Uterus (tissue), 2 donors: ENCODE measurements around the gene MANF.

Experiments
- CTCF ChIP-seq, 4 experiments: fragments of 200-600 bp in 2 of 4; fragments of 450-650 bp in 2 of 4; sonication (generic) in 2 of 4; IDR thresholded peaks; one replicate each; pipeline ENCODE4 v1.5.1; 2016 to 2019; ENCODE audit warnings: antibody characterized with exemption in 4 of 4, mild to moderate bottlenecking in 2 of 4, moderate library complexity in 1 of 4
- POLR2A ChIP-seq, 2 donors: fragments of 450-650 bp; IDR thresholded peaks; one replicate each; pipeline ENCODE4 v1.6.1; 2016; ENCODE audit warnings: antibody characterized with exemption in 2 of 2, mild to moderate bottlenecking in 1 of 2, moderate library complexity in 1 of 2

DNA sequence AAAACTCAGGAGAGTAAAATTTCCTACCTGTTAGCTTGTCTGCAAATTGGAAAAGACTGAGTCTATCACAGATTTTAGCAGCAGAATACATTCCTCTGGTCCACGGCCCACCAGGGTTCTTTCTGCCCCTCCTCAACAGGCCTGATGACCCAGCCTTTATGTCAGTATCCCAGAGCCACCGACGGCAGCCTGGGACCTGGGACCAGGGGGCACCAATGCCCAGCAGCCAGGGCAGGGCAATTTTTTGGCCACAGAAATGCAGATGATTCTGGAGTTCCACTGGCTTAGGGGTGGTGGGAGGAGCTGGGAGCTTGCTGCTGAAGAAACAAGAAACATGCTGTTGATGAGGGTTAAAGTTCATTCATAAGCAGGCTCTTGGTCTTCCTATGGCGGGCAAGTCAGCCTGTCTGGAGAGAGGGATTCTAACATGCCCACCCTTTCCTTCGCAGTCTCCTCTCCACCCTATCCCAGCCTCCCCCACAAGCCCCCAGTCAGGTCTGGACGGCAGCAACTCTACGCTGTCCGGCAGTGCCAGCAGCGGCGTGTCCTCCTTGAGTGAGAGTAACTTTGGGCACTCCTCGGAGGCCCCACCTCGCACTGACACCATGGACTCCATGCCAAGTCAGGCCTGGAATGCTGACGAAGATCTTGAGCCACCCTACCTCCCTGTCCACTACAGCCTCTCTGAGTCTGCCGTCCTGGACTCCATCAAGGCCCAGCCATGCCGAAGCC lies 4.3 kb upstream of the MANF start:
- TF ChIP-seq CTCF (IDR thresholded peaks at IDR 0.05) (no peak), POLR2A (IDR thresholded peaks at IDR 0.05) (no peak)
